Esophagus squamous epithelium (tissue), 4 donors: ENCODE data around the gene ICAM2.

Source experiments
- POLR2A ChIP-seq, 4 donors: fragments of 450-650 bp; IDR thresholded peaks; one replicate each; pipeline ENCODE4 v1.6.1; 2017; ENCODE audit warnings: antibody characterized with exemption in 4 of 4, mild to moderate bottlenecking in 4 of 4, moderate library complexity in 3 of 4
- TF ChIP-seq, protein P1 (sequence below), 6 experiments: fragments of 450-650 bp in 4 of 6; fragments of 200-600 bp in 2 of 6; sonication (generic) in 2 of 6; IDR thresholded peaks; one replicate each; pipeline ENCODE4 v1.5.1; 2016 to 2019; ENCODE audit warnings: antibody characterized with exemption in 6 of 6, mild to moderate bottlenecking in 4 of 6, moderate library complexity in 4 of 6

DNA sequence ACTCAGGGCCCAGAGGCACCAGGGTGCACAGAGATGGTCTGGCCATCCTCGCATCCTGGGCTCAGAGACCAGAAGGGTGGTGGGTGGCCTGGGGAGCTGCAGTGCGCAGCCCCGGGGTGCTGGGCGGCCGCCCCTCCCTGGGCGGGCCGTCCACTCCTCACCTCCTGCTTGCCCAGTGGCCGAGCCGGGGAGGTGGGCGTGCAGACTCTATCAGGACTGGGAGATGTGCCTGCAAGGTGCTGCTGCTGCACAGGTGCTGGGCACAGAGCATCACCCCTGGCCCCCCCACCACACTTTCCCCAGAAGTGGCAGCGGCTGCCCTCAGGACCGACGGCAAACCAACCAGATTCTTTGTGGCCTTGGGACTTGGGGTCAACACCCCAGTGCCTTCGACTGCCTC, 47.6 kb downstream of the ICAM2 start, which contains the start of gene SCN4A:
- TF ChIP-seq, protein P1, sequence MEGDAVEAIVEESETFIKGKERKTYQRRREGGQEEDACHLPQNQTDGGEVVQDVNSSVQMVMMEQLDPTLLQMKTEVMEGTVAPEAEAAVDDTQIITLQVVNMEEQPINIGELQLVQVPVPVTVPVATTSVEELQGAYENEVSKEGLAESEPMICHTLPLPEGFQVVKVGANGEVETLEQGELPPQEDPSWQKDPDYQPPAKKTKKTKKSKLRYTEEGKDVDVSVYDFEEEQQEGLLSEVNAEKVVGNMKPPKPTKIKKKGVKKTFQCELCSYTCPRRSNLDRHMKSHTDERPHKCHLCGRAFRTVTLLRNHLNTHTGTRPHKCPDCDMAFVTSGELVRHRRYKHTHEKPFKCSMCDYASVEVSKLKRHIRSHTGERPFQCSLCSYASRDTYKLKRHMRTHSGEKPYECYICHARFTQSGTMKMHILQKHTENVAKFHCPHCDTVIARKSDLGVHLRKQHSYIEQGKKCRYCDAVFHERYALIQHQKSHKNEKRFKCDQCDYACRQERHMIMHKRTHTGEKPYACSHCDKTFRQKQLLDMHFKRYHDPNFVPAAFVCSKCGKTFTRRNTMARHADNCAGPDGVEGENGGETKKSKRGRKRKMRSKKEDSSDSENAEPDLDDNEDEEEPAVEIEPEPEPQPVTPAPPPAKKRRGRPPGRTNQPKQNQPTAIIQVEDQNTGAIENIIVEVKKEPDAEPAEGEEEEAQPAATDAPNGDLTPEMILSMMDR (IDR thresholded peaks at IDR 0.05): no peak
- no peak for TF ChIP-seq POLR2A (IDR thresholded peaks at IDR 0.05)
